Glutamatergic neuron (in vitro differentiated cells): ENCODE data around the gene ACP4. TPM values are rescaled to one million over a fixed set of nuclear protein-coding genes. Genes with fewer than 3 reads are reported as not detected.

Experiments used
- DNase-seq: peaks from one replicate; pipeline ENCODE4 v3.0.0; 2022
- H3K27ac Mint-ChIP-seq: one replicate; pipeline ENCODE4 v1.8.0; 2020; ENCODE audit warnings: mild to moderate bottlenecking, mixed read lengths, inconsistent platforms; ENCODE audit not compliant: unreplicated experiment
- H3K27me3 Mint-ChIP-seq: one replicate; pipeline ENCODE4 v1.8.0; 2020; ENCODE audit warnings: mild to moderate bottlenecking, moderate library complexity, mixed read lengths, inconsistent platforms; ENCODE audit not compliant: unreplicated experiment
- H3K36me3 Mint-ChIP-seq: one replicate; pipeline ENCODE4 v1.8.0; 2020; ENCODE audit warnings: mild to moderate bottlenecking, mixed read lengths, inconsistent platforms; ENCODE audit not compliant: unreplicated experiment
- H3K4me1 Mint-ChIP-seq: one replicate; pipeline ENCODE4 v1.8.0; 2020; ENCODE audit warnings: mild to moderate bottlenecking, low read depth, mixed read lengths, inconsistent platforms; ENCODE audit not compliant: unreplicated experiment
- H3K4me3 Mint-ChIP-seq: one replicate; pipeline ENCODE4 v1.8.0; 2020; ENCODE audit warnings: mild to moderate bottlenecking, mixed read lengths, inconsistent platforms; ENCODE audit not compliant: unreplicated experiment
- H3K9me3 Mint-ChIP-seq: one replicate; pipeline ENCODE4 v1.8.0; 2020; ENCODE audit warnings: mild to moderate bottlenecking, moderate library complexity, mixed read lengths, inconsistent platforms; ENCODE audit not compliant: unreplicated experiment
- CTCF ChIP-seq: fragments of 200-600 bp; sonication (generic); IDR thresholded peaks from one replicate; pipeline ENCODE4 v1.5.0; 2021; ENCODE audit not compliant: partially characterized antibody, unreplicated experiment
- total RNA-seq: library from RNA; stranded (reverse); fragmentation: NEBNext Ultra II Directional; extraction: Animal tissue kit (Norgen Biotek cat#: 25700); gene quantifications from one replicate; pipeline ENCODE4 v1.2.1, GENCODE V29; 2021; ENCODE audit not compliant: unreplicated experiment

ACP4 gene
- total RNA-seq, 1 donor from 2014 or later: not detected

- Mint-ChIP-seq H3K36me3 (no peaks in the 10 kb centered on the region), H3K27me3 (no peaks in the 10 kb centered on the region), H3K4me1 (peaks cover 3% of the 10 kb centered on the region), H3K27ac (no peak overlapping the region), H3K4me3 (no peak overlapping the region), H3K9me3 (peaks cover 5% of the 10 kb centered on the region)
- DNase-seq: no peak
- no peak for TF ChIP-seq CTCF
These were observed 9.3 kb downstream of the ACP4 start for GRCh38 chr19:50799547-50799851.

GRCh38 chr19:50801107-50801506 is 10.9 kb downstream of the ACP4 start:
- Mint-ChIP-seq H3K9me3 (peaks cover 3% of the 10 kb centered on the region), H3K4me3 (peak overlapping the region; percentile 2), H3K4me1 (peaks cover 5% of the 10 kb centered on the region), H3K36me3 (no peaks in the 10 kb centered on the region), H3K27me3 (peaks cover 1% of the 10 kb centered on the region), H3K27ac (no peak overlapping the region)
- no peak for DNase-seq
- no peak for TF ChIP-seq CTCF

- peak; percentile 52 for DNase-seq
- H3K9me3 Mint-ChIP-seq: peaks cover 4% of the 10 kb centered on the region
- H3K4me1 Mint-ChIP-seq: peaks cover 6% of the 10 kb centered on the region
- no peak for TF ChIP-seq CTCF
- H3K4me3 Mint-ChIP-seq: peak overlapping the region; percentile 95
- H3K27ac Mint-ChIP-seq: peak overlapping the region; percentile 100
- H3K27me3 Mint-ChIP-seq: peaks cover 4% of the 10 kb centered on the region
- no peaks in the 10 kb centered on the region for H3K36me3 Mint-ChIP-seq
These were observed 13.6 kb downstream of the ACP4 start for GRCh38 chr19:50803633-50804419.

GRCh38 chr19:50804420-50805272 is 14.4 kb downstream of the ACP4 start:
- DNase-seq: peak; percentile 99

More at GRCh38 chr19:50804420-50805272, 14.4 kb downstream of the ACP4 start:
- Mint-ChIP-seq H3K36me3 (no peaks in the 10 kb centered on the region), H3K9me3 (peaks cover 6% of the 10 kb centered on the region), H3K27me3 (peaks cover 4% of the 10 kb centered on the region), H3K4me1 (peaks cover 6% of the 10 kb centered on the region), H3K4me3 (peak overlapping the region; percentile 95), H3K27ac (peak overlapping the region; percentile 100)
- TF ChIP-seq CTCF: no peak
